PFSK-1 (cell line): ENCODE data around the gene WWC2.

Experiments used
- POLR2AphosphoS5 ChIP-seq: IDR thresholded peaks from 2 replicates; pipeline ENCODE4 v1.6.1; 2012; ENCODE audit warnings: low read depth, mild to moderate bottlenecking, control low read depth, low read length, moderate library complexity
- SIN3A ChIP-seq: IDR thresholded peaks from 2 replicates; pipeline ENCODE4 v1.6.1; 2012; ENCODE audit warnings: mild to moderate bottlenecking, low read length, moderate library complexity, borderline replicate concordance; ENCODE audit not compliant: insufficient read depth
- TAF1 ChIP-seq: IDR thresholded peaks from 2 replicates; pipeline ENCODE4 v1.6.1; 2012; ENCODE audit warnings: low read length, control low read depth, borderline replicate concordance; ENCODE audit not compliant: insufficient read depth

- TF ChIP-seq SIN3A, result no peak
- TF ChIP-seq POLR2AphosphoS5, result no peak
- TF ChIP-seq TAF1, result no peak
Measured at GRCh38 chr4:183142571-183143550, 43.8 kb downstream of the WWC2 start.
